GM18511 (cell line): ENCODE results near the gene SORCS3.
A peak's percentile ranks its signal among the peaks of the same experiment; 100 is the strongest.

Source experiments
- ATAC-seq: cut with Tn5 transposase; IDR thresholded peaks from one replicate; pipeline ENCODE4 v1.9.1; 2021; ENCODE audit warnings: mild to moderate bottlenecking, moderate library complexity; ENCODE audit not compliant: unreplicated experiment

The SORCS3 gene

DNA sequence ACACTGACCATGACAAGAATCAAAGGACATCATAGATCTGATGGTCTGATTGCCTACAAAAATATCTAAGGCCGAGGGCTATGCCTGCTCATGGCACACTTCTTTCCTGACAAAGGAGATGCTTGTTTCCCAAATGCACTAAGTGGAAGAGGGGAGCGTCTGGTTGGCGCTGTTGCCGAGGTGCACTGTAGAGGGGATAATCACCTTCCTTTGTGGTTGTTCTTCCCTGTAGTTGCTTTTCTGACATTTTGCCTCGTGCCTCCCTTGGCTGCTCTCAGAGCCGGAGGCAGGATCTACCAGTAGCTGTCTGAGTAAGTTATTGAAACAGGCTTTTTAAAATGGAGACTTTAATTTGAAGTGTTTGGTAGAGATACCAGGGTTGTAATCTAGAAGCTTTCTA is 352.0 kb downstream of the SORCS3 start:
- ATAC-seq = no peak

DNA sequence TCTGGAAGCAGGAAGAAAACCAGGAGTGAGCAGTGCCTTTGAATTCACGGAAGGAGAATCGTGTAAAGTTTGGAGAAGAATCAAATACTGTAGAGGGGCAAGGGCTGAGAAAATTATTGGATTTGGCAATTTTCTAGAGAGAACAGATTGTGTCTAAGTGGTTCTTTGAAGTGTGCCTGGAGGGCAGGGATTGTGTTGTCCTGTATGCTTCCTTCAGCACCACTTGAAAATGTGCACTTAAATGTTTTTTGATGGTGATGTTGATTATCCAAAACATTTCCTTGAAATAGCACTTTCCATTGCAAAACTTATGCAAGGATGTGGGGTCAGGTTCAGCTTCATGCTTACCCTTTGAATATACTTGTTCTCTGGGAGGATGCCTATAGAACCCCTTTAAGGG is 360.2 kb downstream of the SORCS3 start:
- no peak for ATAC-seq

DNA sequence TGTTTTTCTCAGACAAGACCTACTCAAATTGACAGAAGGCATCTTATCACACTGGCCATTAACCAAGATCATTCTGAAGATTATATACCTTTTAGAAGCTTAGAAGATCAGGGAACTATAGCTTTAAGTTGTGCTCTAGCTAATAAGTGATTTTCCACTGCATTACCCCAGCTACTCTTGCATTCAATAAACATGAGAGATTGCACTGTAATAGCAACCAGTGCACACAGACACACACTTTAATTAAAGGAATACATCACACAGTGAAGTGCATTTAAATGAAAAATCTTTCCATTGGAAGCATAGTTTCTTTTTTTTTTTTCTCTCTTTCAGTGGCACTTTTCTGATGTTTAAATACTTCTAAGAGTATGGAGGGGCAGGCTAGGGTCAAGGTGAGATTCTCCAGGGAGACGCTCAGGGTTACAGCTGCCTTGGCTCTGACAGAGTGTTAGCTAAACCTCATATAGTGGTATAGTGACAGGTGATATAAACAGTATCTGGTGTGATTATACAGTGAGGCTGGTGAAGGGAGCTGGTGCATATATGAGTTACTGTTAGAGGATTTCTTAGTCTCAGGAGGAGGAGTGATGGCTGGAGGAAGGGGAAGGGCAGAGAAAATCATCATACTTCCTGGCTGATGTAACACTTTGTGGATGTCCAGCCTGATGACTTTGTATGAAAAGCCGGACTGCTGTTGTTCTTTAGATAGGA is 369.5 kb downstream of the SORCS3 start:
- no peak for ATAC-seq

DNA sequence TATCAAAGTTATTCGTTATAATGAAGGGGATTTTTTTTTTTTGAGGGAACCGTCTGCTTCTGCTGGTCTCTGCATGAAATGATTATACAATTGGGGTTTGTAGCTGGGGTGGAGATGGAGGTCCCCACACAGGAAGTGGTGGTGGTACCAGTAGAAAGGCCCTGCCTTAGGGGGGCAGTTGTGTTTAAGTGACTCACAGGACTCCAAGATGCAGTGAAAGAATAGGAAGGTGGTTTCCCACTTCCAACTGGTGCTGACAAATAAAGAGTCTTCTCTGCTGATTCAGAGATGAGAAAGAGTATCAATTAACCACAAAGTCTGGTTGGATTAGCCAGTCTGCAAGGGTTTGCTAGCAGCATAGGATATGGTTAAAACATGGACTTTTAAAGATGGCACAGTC is 376.0 kb downstream of the SORCS3 start:
- ATAC-seq = peak; percentile 78

DNA sequence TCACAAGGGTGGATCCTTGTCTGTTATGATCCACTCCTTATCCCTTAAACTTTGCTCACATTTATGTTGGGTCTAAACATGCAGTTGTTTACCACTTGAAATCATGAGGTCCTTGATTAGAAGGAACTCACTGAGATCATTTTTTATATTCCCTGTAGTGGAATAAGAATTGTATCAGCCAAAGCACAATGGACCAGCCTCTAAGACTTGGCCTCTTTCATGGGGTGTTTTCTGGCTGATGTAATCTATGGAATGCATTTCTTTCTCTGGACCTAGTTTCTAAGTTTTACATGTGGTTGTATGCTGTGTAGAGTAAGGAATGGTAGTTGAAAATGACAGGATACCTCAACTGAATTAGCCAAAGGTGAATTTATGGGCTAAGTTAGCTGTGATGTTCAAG is 376.6 kb downstream of the SORCS3 start:
- no peak for ATAC-seq

DNA sequence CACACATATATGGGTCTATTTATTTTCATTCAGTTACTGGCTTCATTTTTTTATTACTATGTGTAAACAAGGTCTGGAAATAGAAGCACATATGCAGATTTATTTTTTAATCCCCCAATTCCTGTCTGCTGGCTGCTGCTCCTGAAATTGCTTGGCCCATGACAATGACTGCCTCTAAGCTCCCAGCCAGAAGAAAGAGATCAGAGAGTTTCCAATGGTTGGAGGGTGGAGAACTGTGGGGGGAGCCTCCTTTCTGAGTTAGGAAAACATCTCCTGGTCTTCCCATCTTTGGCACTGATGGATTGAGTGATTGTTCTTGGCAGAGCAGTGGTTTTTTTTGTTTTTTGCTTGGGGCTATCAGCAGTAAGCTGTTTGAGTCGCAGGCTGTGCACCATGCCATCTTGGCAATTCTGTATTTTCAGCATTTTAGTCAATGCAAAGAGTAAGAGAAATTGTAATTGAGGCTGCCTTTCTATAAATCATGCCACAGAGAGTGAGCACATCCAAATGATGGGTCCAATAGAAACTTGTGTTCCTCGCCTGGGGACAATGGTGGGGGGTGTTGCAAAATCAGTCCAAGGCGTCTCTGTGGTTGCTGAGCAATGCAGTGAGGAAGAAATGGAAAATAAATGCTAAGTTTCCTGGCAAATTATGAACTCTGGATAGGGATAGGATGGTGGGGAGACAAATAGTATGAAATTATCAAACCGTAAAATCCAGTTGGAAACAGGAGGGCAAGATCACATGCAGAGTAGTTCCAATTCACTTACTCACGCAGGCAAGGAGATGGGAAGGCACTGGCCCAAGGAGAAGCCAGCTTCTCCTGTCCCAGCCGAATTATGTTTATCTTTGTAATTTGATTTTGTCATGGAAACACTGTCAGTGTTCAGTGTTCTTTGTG is 382.4 kb downstream of the SORCS3 start:
- no peak for ATAC-seq

DNA sequence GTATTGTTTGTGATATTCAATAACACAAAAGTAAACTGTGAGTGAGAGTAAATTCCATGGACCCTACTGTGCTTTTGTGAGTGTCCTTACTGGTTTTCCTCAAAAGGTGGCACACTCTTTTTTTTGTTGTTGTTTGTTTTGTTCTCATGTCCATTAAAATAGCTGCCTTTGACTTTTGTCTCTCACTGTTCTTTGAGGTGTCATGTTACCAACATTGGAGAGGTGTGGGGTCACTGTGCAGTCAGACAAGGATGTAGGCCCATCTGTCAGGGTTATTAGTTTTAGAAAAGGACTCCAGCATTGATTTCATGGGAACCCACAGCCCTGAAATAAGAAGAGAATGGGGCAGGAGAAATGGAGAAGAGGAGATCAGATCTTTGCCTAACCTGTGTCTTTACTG is 383.1 kb downstream of the SORCS3 start:
- no peak for ATAC-seq

DNA sequence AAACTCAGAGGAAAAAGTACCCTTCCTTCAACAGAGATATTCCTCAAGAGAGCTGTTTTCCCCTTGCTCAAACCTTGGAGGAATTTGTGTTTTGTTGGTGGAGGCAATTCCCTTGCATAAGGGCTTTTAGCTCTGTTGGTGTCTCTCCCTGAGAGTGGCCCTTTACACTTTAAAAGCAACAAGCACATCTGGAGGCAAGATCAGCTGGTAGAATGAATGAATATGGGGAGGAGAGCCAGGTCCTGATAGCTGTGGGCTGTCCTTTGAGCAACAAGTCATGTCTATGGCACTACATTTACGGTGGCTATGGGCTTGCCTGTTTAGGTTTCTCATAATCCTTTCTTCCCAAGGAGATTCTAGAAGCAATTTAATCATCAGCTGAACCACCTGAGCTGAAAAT is 384.0 kb downstream of the SORCS3 start:
- no peak for ATAC-seq

DNA sequence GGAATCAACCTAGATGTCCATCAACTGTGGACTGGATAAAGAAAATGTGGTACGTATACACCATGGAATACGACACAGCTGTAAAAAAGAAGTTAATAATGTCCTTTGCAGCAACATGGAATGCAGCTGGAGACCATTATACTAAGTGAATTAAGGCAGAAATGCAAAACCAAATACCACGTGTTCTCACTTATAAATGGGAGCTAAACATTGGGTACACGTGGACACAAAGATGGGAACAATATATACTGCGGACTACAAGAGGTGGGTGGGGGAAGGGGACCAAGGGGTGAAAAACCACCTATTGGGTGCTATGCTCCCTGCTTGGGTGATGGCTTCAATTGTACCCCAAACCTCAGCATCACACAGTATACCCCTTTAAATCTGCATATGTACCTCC is 385.5 kb downstream of the SORCS3 start:
- no peak for ATAC-seq

DNA sequence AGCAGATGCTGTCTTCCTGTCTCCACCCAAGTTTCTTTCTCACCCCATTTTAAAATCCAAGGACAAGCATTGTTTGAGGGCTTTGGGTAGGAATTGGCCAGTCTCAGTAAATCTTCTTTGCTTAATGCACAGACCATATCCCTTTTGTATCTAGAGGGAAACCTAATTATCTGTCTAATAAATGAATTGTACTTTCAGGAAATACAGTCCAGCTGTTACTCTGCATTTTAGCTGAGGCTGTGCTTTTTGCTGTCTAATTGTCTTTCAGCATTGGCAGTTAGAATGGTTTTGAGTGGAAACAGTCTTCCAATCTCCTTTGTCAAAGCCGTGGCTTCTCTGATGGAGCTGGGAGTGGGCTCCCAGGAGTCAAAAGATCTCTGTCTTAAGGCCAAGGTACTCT is 388.2 kb downstream of the SORCS3 start:
- no peak for ATAC-seq

DNA sequence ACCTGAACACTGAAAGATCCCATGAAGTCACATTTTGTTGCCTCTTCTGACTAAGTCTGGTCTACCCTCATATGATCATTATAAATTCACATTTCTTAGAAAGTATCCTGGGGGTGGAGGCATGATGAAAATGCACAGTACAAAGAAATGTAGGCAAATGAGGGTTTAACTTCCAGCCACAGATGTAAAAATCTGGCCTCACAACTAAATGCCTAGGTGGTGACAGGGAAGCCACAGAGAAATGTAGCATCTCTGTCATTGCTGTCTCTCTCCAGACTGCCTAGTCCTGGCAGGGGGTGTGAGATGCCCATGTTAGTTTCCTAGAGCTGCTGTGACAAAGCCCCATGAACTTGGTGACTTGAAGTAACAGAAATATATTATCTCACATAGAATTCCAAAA is 395.9 kb downstream of the SORCS3 start:
- no peak for ATAC-seq

DNA sequence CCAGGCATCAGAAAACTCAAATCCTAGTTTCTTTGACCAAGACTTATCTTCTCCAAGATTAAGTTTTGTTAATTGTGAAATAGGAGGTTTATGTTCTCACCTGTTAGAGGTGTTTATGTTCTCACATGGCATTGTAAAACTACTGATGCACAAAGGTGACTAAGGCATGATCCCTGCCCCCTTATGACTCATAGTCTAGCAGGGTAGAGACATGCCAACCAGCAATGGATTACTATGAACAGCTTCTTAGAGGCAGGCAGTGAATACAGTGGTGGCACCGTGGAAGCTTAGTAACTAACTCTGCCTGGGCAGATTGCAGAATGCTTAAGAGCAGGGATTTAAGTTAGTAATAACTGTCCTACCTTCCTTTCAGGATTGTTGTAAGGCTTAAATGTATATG is 400.9 kb downstream of the SORCS3 start:
- no peak for ATAC-seq

DNA sequence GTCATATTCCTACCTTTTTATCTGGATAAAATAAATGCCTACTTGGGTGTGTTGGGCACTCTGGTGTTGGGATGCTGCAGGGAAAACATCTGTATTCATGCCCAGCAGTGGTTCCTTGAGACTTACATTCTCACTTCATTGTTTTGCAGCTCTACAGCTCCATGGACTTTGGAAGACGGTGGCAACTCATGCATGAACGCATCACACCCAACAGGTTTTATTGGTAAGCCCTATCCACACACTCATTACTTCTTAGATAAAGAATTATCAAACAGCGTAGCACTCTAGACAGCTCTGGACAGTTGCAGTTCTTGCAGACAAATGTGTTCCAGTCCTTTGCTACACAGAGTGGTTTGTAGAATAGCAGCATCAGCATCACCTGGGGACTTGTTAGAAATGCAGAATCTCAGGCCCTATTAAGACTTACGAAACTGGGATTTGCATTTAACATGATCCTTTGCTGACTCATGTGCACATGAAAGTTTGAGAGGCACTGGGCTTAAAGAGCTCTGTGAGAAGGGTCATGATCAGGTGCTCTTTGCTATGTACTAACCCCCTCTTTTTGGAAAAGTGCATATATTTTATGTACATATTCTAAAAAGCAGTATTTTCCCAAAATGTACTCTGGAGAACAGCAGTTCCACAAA is 401.9 kb downstream of the SORCS3 start:
- ATAC-seq = no peak

DNA sequence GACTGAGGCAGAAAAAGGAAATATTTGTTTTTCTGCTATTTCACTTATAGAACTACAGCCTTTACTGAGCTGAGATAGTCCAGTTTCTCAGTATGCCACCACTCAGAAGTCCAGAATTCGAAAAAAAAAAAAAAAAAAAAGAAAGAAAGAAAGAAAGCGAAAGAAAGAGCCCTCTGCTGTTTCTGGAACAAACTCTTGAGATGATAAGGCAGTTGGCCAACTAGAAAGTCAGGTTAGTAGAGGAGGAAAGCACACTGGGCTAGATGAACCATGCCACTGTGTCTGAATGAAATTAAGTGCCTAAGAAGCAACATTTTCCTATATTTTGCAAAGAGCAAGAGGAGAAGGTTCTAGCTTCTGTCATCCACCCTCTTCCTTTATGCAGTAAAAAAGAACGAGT is 403.8 kb downstream of the SORCS3 start:
- ATAC-seq = no peak

DNA sequence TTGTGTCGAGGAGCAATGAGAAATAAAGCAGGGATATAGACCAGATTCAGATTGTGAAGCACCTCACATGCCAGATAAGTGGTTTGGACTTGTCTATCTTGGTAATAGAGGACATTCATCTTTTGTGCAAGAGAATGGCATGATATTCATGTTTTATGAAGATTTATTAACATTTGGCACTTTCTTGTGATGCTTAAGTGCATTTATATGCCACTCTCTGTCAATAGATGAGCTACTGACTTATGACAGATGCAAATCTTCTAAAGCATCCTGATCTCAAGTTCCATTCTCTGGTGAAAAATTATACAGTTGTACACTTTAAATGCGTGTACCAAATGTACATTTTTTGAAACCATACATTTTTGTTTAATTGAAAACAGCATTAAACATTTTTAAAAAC is 415.3 kb downstream of the SORCS3 start:
- no peak for ATAC-seq

DNA sequence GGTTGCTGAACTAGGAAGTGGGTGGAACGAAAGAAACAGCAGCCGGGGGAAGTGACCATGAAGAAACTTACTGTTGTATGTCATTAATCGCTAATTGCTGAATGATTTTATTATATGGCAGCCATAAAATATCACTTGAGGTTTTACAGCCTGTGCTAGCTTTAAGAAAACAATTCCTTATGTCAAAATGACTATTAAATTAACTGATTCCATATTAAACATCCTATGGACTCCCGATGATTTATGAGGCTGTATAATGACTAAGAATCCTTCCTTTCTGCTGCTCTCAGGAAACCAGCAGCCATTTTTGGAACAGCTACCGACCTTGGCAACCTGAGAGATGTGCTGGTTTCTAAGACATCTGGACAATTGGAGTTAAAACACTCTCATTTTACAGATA is 421.9 kb downstream of the SORCS3 start:
- ATAC-seq = no peak

DNA sequence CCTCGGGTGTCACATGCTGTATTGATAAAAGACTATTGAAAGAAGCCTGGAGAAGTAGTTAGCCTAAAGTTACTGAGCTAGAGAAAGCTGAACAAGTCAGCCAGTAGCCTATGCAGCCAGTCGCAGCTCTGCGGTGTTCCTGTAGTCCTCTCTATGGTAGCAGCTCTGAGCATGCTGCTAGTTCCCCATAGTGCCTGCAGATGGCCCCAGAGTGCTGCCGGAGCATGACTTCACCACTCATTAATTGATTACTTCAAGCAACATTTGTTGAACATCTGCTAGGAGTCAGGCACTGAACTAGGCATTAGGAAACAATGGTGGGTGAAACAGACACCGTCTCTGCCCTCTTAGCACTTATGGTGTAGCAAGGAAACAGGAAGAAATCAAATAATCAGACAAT is 422.7 kb downstream of the SORCS3 start:
- ATAC-seq = peak; percentile 76

DNA sequence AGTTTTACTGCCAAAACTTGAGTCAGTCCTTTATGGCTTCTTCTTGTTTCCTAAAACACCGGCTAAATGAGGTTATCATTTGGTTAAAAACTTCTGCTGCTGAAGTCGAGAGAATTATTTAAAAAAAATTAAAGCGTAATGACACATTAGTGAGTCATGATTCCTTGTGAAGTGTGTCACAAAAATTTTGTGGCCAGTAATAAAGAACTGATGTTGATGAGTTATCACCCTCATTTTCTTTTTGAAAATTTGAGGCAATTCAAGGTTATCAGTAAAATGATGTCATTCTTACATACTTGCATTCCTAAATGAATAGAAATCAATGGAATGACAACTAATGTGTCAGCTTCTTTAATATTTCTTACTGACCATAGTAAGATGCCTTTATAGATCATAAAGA is 427.4 kb downstream of the SORCS3 start:
- no peak for ATAC-seq

DNA sequence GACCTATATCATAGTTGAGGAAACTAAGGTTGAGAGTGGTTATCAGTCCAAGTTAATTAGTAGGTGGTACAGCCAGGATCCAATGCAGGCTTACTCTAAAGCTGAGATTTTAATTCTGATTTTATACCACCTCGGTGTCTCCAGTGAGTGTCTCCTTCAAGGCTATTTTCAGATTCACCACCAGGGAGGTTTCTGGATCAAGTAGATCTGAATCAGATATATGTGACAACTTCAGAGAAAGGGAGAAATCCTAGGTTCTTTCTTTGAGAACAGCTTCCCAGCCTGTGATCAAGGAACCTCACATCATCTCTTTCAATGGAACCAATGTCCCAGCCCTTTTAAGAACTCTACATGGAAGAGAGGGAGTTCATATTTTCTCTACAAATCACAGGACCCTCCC is 429.2 kb downstream of the SORCS3 start:
- no peak for ATAC-seq

DNA sequence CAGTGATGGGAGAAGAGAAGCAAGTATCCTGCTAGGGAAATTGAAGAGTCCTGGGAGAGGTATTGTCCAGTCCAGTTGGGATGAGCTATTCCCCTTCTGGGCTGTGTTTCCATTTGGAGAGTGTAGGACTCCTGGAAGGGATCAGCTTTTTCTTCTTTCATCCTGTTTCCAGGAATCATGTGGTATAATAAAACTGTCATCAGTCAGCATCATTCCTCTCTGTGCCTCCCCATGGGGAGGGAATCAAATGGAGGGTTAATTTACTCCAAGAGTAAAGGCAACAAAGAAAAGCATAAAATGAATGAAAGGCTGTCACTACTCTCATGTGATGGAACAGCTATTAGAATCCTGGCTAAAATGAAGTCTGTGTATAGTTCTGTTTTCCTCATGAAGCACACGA is 429.9 kb downstream of the SORCS3 start:
- ATAC-seq = no peak

DNA sequence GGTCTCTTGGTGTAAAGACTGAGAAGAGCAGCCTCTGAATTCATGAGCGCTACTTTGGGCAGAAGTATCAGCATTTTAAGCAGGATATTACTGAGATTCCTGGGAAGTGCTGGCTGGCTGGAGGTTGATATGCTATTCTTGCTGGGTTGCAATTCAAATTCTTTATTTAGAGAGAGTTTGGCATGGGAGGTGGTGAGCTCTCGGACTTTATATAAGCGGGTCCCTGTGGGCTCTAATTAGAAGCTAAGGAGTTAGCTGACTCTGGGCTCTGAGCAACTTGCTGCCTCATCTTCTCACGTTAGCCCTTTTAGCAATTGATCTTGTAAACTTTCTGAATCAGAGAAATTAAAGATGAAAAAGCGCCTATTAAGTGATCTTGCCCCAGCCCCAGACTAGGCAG is 430.9 kb downstream of the SORCS3 start:
- no peak for ATAC-seq

DNA sequence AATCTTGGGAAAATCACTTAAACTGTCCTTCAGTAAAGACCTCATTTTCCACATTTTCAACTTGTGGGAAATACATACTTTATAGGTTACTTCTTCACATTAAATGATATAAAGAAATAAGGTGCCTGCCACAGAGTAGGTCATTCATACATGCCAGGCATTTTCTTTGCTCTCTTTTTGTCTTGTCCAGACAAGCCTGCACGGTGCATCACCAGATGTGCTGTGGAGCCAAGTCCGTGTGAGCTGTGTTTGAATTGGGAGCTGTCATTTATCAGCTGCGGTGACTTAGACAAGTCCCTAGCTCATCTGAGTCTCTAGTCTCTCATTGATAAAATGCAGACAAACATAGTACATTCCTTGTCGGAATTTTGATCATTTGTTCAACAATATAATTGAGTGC is 432.9 kb downstream of the SORCS3 start:
- ATAC-seq = no peak
